SK-N-SH (cell line): ENCODE measurements around the gene SFSWAP. TPM values are rescaled to one million over a fixed set of nuclear protein-coding genes. Genes with fewer than 3 reads are reported as not detected.

ENCODE experiments used
- CTCF ChIA-PET: fragments of 300-600, 350-600 bp; formaldehyde crosslinking; extraction: SDS; loops from one replicate; lab custom pipeline; 2021; lab: Yijun Ruan, JAX
- POLR2A ChIA-PET: fragments of 350-600 bp; sonication (Branson Sonifier 250); formaldehyde crosslinking; extraction: SDS; loops from one replicate; lab custom pipeline; 2020; ENCODE audit warnings: antibody characterized with exemption, inconsistent platforms; lab: Yijun Ruan, JAX
- DNase-seq: peaks from one replicate; pipeline ENCODE4 v3.0.0; 2012
- H2AFZ ChIP-seq: fragments of 200-600 bp; sonication (generic); 2 replicates; pipeline ENCODE4 v1.8.1; 2016; ENCODE audit warnings: antibody characterized with exemption, mild to moderate bottlenecking, low read depth
- H3F3A ChIP-seq: fragments of 200-600 bp; sonication (generic); replicated peaks from 2 replicates; pipeline ENCODE3; 2016; ENCODE audit warnings: antibody characterized with exemption, mild to moderate bottlenecking; ENCODE audit not compliant: insufficient read depth
- H3K27ac ChIP-seq, 2 experiments: fragments of 200-500 bp in 1 of 2; fragments of 200-600 bp in 1 of 2; sonication (Bioruptor generic) in 1 of 2; sonication (generic), shearing (Covaris generic) in 1 of 2; 2 replicates each; pipeline versions ENCODE4 v1.5.1 to v1.6.1; 2014 to 2016; ENCODE audit warnings: low read depth in 2 of 2, inconsistent platforms in 1 of 2, low read length in 1 of 2, mild to moderate bottlenecking in 1 of 2, mixed read lengths in 1 of 2
- H3K27me3 ChIP-seq: fragments of 200-600 bp; sonication (generic), shearing (Covaris generic); 2 replicates; pipeline ENCODE4 v1.6.1; 2016; ENCODE audit warnings: mixed run types; ENCODE audit not compliant: insufficient read depth
- H3K36me3 ChIP-seq, 2 experiments: fragments of 200-500 bp in 1 of 2; fragments of 200-600 bp in 1 of 2; sonication (Bioruptor generic) in 1 of 2; sonication (generic) in 1 of 2; replicated peaks in 1 of 2; 2 replicates each; pipeline versions ENCODE3 to v1.5.1; 2014 to 2016; ENCODE audit warnings: low read length in 1 of 2, mild to moderate bottlenecking in 1 of 2; ENCODE audit not compliant: insufficient read depth in 2 of 2, control insufficient read depth in 1 of 2
- H3K4me1 ChIP-seq, 2 experiments: fragments of 200-500 bp in 1 of 2; fragments of 200-600 bp in 1 of 2; sonication (Bioruptor generic) in 1 of 2; sonication (generic), shearing (Covaris generic) in 1 of 2; 2 replicates each; pipeline versions ENCODE4 v1.5.1 to v1.6.1; 2014 to 2016; ENCODE audit warnings: low read depth in 1 of 2, low read length in 1 of 2, mixed run types in 1 of 2; ENCODE audit not compliant: insufficient read depth in 2 of 2, control insufficient read depth in 1 of 2
- H3K4me2 ChIP-seq: fragments of 200-600 bp; sonication (generic), shearing (Covaris generic); 2 replicates; pipeline ENCODE4 v1.6.1; 2017; ENCODE audit warnings: mixed run types
- H3K4me3 ChIP-seq, 2 experiments: fragments of 200-500 bp in 1 of 2; fragments of 200-600 bp in 1 of 2; sonication (Bioruptor generic) in 1 of 2; sonication (generic), shearing (Covaris generic) in 1 of 2; 2 replicates each; pipeline versions ENCODE4 v1.5.1 to v1.8.1; 2014 to 2016; ENCODE audit warnings: low read depth in 2 of 2, inconsistent platforms in 1 of 2, low read length in 1 of 2, mild to moderate bottlenecking in 1 of 2, mixed read lengths in 1 of 2, moderate library complexity in 1 of 2
- H3K79me2 ChIP-seq: fragments of 200-600 bp; sonication (generic); 2 replicates; pipeline ENCODE4 v1.8.1; 2017; ENCODE audit warnings: mild to moderate bottlenecking; ENCODE audit not compliant: insufficient read depth
- H3K9ac ChIP-seq: fragments of 200-600 bp; sonication (generic); 2 replicates; pipeline ENCODE4 v1.6.1; 2017; ENCODE audit warnings: mixed run types
- H3K9me2 ChIP-seq: fragments of 200-600 bp; sonication (generic); 2 replicates; pipeline ENCODE4 v1.6.1; 2017; ENCODE audit warnings: mixed run types
- H3K9me3 ChIP-seq: fragments of 200-600 bp; sonication (generic); 2 replicates; pipeline ENCODE4 v1.6.1; 2017; ENCODE audit warnings: mixed run types, mild to moderate bottlenecking, moderate library complexity
- H4K20me1 ChIP-seq: fragments of 200-600 bp; sonication (generic); 2 replicates; pipeline ENCODE4 v1.6.1; 2017; ENCODE audit warnings: mild to moderate bottlenecking, mixed run types; ENCODE audit not compliant: insufficient read depth
- CHD2 ChIP-seq: fragments of 150-350 bp; IDR thresholded peaks from 2 replicates; pipeline ENCODE4 v1.6.1; 2018; ENCODE audit warnings: low read length; ENCODE audit not compliant: partially characterized antibody
- ELF1 ChIP-seq: IDR thresholded peaks from 2 replicates; pipeline ENCODE4 v1.4.0; 2012
- EP300 ChIP-seq, 2 experiments: IDR thresholded peaks; 2 replicates each; pipeline versions ENCODE4 v1.4.0 to v1.6.1; 2012; ENCODE audit warnings: borderline replicate concordance in 1 of 2, low read depth in 1 of 2, low read length in 1 of 2
- FOXJ3 ChIP-seq: sonication (generic); formaldehyde crosslinking; IDR thresholded peaks from 2 replicates; pipeline ENCODE4 v1.5.1; 2020; ENCODE audit warnings: mild to moderate bottlenecking, missing genetic modification reagents
- FOXM1 ChIP-seq: IDR thresholded peaks from 2 replicates; pipeline ENCODE4 v1.4.0; 2012; ENCODE audit warnings: low read depth, mild to moderate bottlenecking
- JUND ChIP-seq: IDR thresholded peaks from 2 replicates; pipeline ENCODE4 v1.4.0; 2012
- MXI1 ChIP-seq: IDR thresholded peaks from 2 replicates; pipeline ENCODE4 v1.6.1; 2012; ENCODE audit warnings: mild to moderate bottlenecking, low read depth, low read length, improper control_type of control experiment
- POLR2AphosphoS5 ChIP-seq: IDR thresholded peaks from 2 replicates; pipeline ENCODE4 v1.6.1; 2012; ENCODE audit warnings: low read depth, low read length
- RCOR1 ChIP-seq: fragments of 150-350 bp; IDR thresholded peaks from 2 replicates; pipeline ENCODE4 v1.6.1; 2017; ENCODE audit warnings: antibody characterized with exemption, low read length
- SIN3A ChIP-seq: IDR thresholded peaks from 2 replicates; pipeline ENCODE4 v1.6.1; 2012; ENCODE audit warnings: low read depth, mild to moderate bottlenecking, low read length, moderate library complexity, borderline replicate concordance
- SMC3 ChIP-seq: IDR thresholded peaks from 2 replicates; pipeline ENCODE4 v1.6.1; 2012; ENCODE audit warnings: low read depth, low read length, improper control_type of control experiment
- TAF1 ChIP-seq: IDR thresholded peaks from 2 replicates; pipeline ENCODE4 v1.6.1; 2012; ENCODE audit warnings: low read depth, mild to moderate bottlenecking, low read length, moderate library complexity, borderline replicate concordance
- TEAD4 ChIP-seq: IDR thresholded peaks from 2 replicates; pipeline ENCODE4 v1.4.0; 2012; ENCODE audit warnings: mild to moderate bottlenecking, borderline replicate concordance; ENCODE audit not compliant: insufficient read depth
- YY1 ChIP-seq: IDR thresholded peaks from 2 replicates; pipeline ENCODE4 v1.4.0; 2012; ENCODE audit warnings: low read depth, mild to moderate bottlenecking
- WGBS: methylation state at CpG from one replicate; pipeline ENCODE4 v1.1.6; 2017; ENCODE audit warnings: low lambda C conversion rate; 5-methylcytosine and 5-hydroxymethylcytosine counted together
- polyA plus RNA-seq, 3 experiments: library from polyadenylated mRNA; depleted of rRNA; stranded (reverse); fragments of >200 nt; gene quantifications; 2 replicates each; pipeline ENCODE4 v1.2.3, GENCODE V29; 2012
- TF ChIP-seq, protein P1 (sequence below): fragments of 150-350 bp; IDR thresholded peaks from 2 replicates; pipeline ENCODE4 v1.6.1; 2016; ENCODE audit warnings: mild to moderate bottlenecking, low read depth, low read length
- TF ChIP-seq, protein P2 (sequence below): IDR thresholded peaks from 2 replicates; pipeline ENCODE4 v1.4.0; 2012; ENCODE audit warnings: low read depth
- TF ChIP-seq, protein P3 (sequence below): IDR thresholded peaks from 2 replicates; pipeline ENCODE4; 2012

SFSWAP gene
- polyA plus RNA-seq, 1 of the 3 experiments (the other 2 are of a cell fraction) = 27.9 TPM

DNA sequence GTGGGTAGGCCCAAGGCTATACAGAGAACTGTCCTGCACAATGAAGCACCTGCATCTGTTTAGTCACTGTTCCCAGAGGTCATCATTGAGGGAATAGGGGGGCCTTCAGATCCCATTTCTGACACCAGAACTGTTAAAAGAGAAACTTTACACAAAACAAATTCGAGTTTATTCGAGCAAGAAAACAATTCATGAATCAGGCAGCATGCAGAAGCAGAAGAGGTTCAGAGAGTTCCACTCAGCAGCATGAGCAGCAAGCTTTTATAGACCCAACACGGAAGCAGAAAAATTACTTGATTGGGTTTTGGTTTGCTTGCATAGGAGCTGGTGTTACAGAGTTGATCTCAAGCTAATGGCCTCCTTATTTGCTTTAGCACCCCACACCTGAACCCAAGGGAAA, 1.7 kb upstream of the SFSWAP start:
- TF ChIP-seq POLR2AphosphoS5 (no peak), YY1 (no peak), TAF1 (no peak), CHD2 (no peak), SMC3 (no peak), RCOR1 (no peak), ELF1 (no peak), TEAD4 (no peak), FOXJ3 (CRISPR knock-in tag) (no peak), SIN3A (no peak), JUND (no peak), MXI1 (no peak), FOXM1 (no peak), EP300 (IDR thresholded peaks at IDR 0.05; ENCODE audit: borderline replicate concordance in 1 of 2, low read depth in 1 of 2, low read length in 1 of 2) (no peak)
- TF ChIP-seq, protein P1, sequence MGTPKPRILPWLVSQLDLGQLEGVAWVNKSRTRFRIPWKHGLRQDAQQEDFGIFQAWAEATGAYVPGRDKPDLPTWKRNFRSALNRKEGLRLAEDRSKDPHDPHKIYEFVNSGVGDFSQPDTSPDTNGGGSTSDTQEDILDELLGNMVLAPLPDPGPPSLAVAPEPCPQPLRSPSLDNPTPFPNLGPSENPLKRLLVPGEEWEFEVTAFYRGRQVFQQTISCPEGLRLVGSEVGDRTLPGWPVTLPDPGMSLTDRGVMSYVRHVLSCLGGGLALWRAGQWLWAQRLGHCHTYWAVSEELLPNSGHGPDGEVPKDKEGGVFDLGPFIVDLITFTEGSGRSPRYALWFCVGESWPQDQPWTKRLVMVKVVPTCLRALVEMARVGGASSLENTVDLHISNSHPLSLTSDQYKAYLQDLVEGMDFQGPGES = no peak
- TF ChIP-seq, protein P2, sequence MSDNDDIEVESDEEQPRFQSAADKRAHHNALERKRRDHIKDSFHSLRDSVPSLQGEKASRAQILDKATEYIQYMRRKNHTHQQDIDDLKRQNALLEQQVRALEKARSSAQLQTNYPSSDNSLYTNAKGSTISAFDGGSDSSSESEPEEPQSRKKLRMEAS = no peak
- TF ChIP-seq, protein P3, sequence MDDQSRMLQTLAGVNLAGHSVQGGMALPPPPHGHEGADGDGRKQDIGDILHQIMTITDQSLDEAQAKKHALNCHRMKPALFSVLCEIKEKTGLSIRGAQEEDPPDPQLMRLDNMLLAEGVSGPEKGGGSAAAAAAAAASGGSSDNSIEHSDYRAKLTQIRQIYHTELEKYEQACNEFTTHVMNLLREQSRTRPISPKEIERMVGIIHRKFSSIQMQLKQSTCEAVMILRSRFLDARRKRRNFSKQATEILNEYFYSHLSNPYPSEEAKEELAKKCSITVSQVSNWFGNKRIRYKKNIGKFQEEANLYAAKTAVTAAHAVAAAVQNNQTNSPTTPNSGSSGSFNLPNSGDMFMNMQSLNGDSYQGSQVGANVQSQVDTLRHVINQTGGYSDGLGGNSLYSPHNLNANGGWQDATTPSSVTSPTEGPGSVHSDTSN = no peak
- TF ChIP-seq, all 33 proteins: peak for 0
- Histone ChIP-seq H3K27ac (no peak overlapping the region), H3K9me2 (no peaks in the 10 kb centered on the region), H3K9ac (no peak overlapping the region), H3F3A (no peaks in the 10 kb centered on the region), H3K79me2 (peaks cover 34% of the 10 kb centered on the region), H2AFZ (no peak overlapping the region), H3K4me1 (peaks cover 5 to 20% of the 10 kb centered on the region in 2 experiments; a peak in 3 of 4 replicates), H3K9me3 (no peaks in the 10 kb centered on the region), H3K36me3 (peaks cover 10 to 12% of the 10 kb centered on the region in 2 experiments), H3K4me2 (no peak overlapping the region), H3K4me3 (no peak overlapping the region), H3K27me3 (no peaks in the 10 kb centered on the region), H4K20me1 (peaks cover 5% of the 10 kb centered on the region; the same call in 1 of the 2 replicates)
- ChIA-PET POLR2A (no interaction called here), CTCF (interaction anchor here (1.4 to 1.6 kb wide), 2 partner anchors 17 to 577 kb away, joined by 3 to 5 read pairs; no protein-coding TSS in a partner anchor)
- WGBS = 73% methylated on average over 3 of the region's 3 CpGs
- no peak for DNase-seq
